Limb (tissue), 2 donors: ENCODE results near the gene PSMC2.

Source experiments
- DNase-seq, 2 donors: peaks; one replicate each; pipeline ENCODE4 v3.0.0-alpha.2; 2016; ENCODE audit errors: extremely low spot score in 2 of 2

The PSMC2 gene

DNA sequence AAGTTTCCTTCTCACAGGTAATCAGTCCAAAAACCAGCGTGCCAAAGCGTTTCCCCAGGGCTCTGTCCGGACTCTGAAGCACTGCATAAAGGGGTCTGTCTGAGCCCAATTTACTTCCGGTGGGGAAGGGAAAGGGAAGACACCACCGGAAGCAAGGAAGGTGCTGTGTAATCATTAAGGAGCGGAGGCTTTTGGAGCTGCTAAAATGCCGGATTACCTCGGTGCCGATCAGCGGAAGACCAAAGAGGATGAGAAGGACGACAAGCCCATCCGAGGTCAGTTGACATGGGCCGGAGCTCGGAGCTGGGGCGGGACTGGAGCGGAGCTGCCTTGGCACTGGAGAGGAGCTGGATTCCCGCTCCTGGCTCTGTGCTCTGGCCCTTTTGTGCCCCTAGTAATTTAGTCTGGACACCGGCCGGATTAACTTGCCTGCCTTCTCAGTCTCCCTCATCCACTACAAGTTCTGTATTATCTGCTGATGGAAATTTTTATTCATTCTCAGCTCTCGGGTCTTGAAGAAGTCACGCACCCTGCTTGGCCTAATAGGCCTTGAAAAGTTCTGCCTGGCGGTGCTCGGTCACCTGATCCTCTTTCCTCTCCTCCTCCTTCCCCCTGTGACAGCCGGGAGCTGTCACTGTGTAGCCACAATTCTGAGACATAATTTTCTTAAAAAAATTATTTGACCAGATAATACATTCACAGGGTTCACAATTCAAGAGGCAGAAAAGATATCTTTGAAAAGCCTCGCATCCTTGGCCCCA is at the start of gene PSMC2:
PSMC2 (plus strand) TSS at position 137 of the 761 bp plus-strand sequence; CDS start at position 206, 69 bp downstream.
- peak; percentile 84 to 90 for DNase-seq

- no peak for DNase-seq
Observed at GRCh38 chr7:103297837-103298179, 49.6 kb upstream of the PSMC2 start.

DNA sequence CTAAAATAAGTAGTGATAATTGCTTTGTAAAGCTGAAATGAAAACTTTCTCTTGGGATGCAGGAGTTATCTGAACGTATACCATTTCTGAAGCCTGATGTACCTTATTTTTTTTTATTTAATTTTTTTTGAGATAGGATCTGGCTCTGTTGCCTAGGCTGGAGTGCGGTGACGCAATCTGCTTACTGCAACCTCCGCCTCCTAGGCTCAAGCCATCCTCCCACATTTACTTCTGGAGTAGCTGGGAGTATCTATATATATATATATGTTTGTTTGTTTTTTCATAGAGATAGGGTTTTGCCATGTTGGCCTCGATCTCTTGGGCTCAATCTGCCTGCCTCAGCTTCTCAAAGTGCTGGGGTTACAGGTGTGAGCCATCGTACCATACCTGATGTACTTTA is 47.8 kb upstream of the PSMC2 start:
- DNase-seq, result no peak

DNA sequence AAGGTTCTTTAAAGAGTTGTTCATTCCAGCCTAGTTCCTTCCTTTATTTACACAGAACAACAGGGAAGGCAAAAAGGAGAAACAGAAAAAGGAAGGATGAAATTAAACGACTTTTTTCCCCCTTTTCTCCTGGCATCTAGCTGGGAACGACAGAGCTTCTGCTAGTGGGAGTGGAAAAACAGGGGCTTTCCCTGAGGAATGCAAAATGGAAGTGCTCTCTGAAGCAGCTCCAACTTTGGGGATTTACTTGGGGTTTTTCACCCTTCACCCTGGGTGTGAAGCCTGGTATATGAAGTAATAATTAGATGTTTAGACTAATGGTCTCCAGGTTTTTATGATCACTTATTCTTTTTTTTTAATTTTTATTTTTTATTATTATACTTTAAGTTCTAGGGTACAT is 46.0 kb upstream of the PSMC2 start:
- DNase-seq, result no peak

DNA sequence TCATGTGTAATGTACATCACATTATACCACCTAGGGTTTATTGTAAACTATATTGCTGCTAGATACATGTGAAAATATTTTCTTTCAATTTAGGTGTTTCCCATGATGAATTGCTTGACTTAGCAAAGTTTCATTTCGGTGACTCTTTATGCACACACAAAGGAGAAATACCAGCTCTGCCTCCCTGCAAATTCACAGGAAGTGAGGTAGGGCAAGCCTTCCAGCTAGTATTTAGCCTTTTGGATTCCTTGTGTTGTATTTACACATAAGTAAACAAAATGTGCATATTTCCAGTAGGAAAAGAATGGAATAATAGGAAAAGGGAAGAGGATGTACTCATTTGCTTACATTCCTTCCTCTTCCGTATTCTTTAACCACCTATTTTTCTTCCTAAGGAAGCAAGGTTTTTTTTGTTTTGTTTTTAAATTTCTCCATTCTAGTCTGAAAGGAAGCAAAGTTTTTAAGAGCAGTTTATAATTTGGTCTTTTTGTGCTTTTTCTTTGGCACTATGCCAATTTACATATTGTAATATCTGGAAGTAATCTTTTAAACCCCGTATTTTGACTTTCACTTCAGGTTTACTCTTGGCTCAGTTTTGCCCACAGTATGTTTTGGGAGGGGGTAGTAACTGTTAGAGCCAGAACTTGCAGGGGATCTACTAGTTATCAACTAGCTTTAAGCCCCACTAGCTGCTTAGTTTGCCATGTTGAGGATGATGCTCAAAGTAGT is 39.8 kb upstream of the PSMC2 start:
- DNase-seq, result no peak

GRCh38 chr7:103314852-103315251 is 32.6 kb upstream of the PSMC2 start:
- no peak for DNase-seq

- DNase-seq, result no peak
Observed at GRCh38 chr7:103316380-103316941, 31.0 kb upstream of the PSMC2 start.

DNA sequence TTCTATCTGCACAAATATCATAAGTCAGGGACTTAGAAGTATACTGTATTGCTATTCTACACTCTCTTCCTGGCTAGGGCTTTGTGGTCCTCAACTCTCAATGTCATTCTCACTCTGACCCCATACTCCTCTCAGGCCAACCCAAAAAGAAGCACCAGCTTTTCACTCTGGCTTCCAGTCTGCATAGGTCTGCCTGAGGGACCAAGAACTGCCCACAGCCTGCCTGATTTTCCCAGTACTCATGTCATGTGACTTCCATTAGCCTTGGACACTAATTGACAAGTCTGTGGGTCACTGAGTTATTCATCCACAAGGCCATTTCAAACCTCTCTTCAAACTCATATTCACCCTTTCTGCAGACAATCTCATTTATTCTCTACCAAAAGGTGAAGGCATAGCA is 30.4 kb upstream of the PSMC2 start:
- DNase-seq, result no peak

GRCh38 chr7:103325744-103326143 is 21.7 kb upstream of the PSMC2 start:
- no peak for DNase-seq

- no peak for DNase-seq
Observed at GRCh38 chr7:103336761-103337160, 10.7 kb upstream of the PSMC2 start.

GRCh38 chr7:103338864-103339263 is 8.6 kb upstream of the PSMC2 start:
- DNase-seq, result no peak

- DNase-seq, result no peak
Observed at GRCh38 chr7:103341466-103341865, 6.0 kb upstream of the PSMC2 start.

DNA sequence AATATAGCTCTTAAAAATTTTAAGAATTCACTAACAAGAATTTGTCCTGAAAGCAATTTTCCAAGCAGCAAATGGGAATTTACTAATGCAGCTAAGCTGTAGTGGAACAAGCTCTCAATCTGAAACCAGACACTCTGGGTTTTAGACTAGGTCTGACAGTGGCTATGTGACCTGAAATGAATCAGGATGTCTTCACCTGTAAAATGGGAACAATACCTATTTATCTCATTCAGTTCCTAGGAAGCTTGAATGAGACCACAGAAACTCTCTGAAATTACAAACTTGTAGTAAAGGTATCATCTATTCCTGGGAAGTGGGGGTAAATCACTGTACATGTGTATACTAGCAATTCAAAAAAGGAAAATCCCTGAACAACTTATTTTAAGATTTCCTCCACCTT is 4.1 kb upstream of the PSMC2 start:
- no peak for DNase-seq

DNA sequence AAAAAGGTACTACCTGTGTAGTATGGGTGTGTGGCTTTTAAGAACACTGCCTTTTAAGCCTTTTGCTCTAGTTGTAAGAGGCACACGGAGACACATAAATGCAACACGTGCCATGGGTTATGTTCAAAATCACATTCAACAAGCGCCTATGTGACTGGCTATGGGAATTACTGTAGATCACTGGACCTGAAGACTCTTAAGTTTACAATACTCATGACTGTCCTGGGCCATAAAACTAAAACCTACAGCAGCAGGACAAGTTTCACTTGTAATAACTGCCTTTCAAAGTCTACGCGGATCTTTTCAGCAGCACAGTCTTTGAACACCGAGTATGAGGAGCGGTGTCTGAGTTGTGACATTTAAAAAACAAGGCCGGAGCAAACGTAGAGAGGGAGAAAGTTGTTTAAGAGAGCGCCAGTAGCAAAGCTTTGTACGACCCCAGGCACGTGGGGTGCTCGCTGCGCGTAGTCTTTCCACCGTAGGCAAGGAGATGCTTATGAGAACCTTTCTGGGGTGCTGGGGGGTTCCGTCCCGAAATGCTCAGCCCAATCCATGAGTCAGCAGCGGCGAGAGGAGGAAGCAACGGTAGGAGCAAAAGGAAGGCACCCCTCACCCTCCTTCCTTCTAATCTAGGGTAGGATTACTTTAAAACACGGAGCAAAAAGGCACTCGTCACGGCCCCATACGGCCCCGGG is 3.5 kb upstream of the PSMC2 start:
- DNase-seq, result no peak

GRCh38 chr7:103344453-103345149 is 2.8 kb upstream of the PSMC2 start, which contains the start of gene DNAJC2:
DNAJC2 (minus strand) TSS chr7:103344767; CDS start chr7:103344622, 145 bp downstream.
- peak; percentile 90 to 93 for DNase-seq

DNA sequence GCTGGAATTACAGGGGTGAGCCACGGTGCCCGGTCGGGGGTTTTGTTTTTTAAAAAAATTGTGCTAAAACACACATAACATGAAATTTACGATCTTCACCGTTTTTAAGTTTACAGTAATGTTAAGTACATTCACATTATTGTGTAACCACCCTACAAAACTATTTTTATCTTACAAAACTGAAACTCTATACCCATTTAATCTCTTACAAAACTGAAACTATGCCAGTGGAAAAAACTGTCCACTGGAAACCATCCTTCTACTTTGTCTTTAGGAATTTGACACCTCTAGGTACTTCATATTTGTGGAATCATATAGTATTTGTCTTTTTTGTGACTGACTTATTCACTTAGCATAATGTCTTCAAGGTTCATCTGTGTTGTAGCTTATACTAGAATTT is 1.0 kb upstream of the PSMC2 start:
- no peak for DNase-seq

DNA sequence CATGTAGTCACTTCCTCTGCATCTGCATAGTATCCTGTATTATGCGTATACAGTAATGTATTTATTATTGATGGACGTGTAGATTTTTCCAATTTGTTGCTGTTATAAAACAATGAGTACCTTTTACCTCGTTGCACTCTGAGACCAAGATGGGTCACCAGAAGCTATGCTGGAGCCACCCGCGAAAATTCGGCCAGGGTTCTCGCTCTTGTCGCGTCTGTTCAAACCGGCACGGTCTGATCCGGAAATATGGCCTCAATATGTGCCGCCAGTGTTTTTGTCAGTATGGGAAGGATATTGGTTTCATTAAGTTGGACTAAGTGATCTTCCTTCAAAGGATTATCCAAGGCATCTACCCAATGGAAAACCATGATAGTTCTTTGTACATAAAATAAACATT is 1.0 kb downstream of the PSMC2 start:
- no peak for DNase-seq

DNA sequence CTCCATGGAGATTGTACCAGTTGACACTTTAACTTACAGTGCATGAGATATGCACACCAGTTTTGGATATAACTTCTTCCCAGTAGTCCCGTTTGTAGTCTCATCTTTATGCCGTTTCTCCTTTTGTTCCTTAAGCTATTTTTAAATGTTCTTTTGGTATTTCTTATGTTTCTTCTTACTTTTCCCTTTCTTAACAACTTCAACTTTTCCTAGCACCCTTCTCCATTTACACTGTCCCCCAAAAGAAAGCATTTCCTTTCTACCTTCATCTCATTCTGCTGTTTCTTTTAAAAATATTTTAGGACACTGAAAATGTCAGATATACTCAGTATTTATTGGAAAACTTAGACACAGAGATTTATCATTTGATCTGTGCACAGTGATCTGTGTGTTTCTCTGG is 1.5 kb downstream of the PSMC2 start:
- no peak for DNase-seq

DNA sequence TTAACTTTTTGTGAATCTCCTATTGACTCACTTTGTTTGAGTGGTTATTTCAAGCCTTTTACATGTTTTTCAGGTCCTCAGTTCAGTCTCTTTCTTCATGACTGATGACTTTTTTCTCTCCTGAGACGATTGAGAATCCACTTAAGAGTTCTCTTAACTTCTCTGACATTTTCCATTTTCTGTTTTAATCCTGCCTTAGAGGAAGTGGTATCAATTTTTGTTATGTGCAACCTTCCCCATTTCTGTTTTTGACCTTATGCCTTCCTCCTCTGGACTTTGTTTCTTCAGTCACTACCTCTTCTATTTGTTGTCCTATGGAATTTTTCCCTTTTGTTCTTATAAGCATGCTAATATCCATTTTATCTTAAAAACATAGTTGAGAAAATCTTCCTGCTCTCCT is 2.4 kb downstream of the PSMC2 start:
- no peak for DNase-seq

- no peak for DNase-seq
Observed at GRCh38 chr7:103369432-103369831, 22.0 kb downstream of the PSMC2 start.

GRCh38 chr7:103373866-103374643 is 26.6 kb downstream of the PSMC2 start:
- no peak for DNase-seq
